IPS-11a (cell line): ENCODE measurements around the gene CFAP251.

Source experiments
- H3K4me3 ChIP-seq: one replicate; pipeline ENCODE4 v1.5.1; 2013; ENCODE audit warnings: low read depth, low read length, control low read depth

CFAP251 gene

GRCh38 chr12:121942145-121942718 lies 23.8 kb downstream of the CFAP251 start:
- H3K4me3 ChIP-seq: no peak overlapping the region

DNA sequence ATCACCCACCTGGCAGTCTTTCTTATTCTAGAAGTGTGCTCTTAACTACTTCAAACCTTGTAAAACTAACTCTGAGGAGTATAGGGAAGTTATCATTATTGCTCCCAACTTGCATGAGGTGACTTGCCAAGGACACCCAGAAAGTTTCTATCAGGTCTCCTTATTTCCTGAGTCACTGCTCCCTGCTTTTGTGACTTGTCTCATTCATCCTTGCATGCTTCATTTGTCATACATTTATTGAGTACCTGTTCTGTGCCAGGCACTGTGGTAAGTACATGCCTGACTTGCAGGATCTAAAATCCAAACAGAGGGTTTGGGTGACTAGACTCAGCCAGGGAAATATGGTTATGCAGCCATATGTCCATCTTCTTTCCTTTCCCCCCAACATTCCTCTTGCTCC lies 25.5 kb downstream of the CFAP251 start:
- no peak overlapping the region for H3K4me3 ChIP-seq

- H3K4me3 ChIP-seq: no peak overlapping the region
Measured at GRCh38 chr12:121946313-121947025, 28.1 kb downstream of the CFAP251 start.

DNA sequence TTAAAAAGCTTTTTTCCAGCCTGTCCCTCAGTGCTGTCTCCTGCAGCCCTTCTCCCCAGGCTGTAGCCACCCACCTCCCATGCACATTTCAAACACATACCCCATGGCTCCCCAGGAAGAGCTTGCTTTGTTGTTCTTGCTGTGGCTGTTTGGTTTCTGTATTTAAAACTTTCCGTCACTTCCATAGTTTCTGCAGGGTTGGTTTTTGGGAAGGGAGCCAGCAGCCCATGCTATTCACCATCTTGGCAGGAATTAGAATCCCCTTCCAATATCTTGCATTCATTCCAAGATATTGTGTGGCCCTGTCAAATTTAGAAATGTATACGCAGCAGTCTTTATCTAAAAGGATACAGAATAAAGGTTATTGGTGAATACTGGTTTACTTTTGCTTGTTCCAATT lies 29.6 kb downstream of the CFAP251 start:
- H3K4me3 ChIP-seq: no peak overlapping the region

- H3K4me3 ChIP-seq: no peak overlapping the region
Measured at GRCh38 chr12:121949648-121950397, 31.4 kb downstream of the CFAP251 start.

DNA sequence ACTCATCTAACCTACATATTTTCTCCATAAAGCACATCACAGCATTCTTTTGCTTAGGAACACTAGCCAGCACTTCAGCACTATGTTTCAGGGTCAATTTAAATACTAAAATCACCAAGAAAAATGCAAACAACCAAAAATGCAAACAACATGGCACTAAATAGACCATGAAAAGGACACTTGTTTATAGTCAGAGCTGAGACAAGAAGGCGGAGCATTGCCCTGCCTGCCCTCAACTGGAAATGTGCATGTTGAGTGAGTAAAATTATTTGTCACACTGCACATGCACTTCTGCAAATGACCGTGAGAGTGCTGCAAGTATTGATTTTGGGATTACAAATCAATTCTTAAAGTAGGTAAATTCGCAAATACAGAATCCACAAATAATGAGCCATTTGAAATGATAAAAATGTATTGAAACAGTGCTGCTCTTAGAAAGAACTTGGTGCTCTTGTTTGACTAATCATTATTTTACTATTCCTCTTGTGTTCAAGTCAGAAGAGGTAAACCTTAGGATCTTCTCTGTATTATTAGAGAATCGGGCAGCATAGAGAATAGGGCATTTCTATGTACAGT lies 34.8 kb downstream of the CFAP251 start:
- H3K4me3 ChIP-seq: no peak overlapping the region

DNA sequence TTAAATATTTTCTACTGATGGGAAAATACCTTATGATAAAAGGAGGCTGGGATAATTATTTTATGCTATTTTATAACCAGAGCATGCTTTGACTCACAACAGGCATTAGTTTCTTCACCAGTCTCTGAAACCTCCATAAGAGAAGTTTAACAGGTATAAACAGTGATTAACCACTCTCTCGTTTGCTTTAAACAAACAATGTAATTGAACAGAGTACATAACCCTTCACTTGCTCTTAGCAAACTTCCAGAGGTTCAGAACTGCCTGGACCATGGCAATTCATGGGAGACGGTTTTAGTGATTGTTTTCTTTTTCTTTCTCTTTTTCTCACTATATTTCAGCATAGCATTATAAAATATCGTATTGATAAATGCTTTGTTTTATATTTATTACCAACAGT lies 35.3 kb downstream of the CFAP251 start:
- no peak overlapping the region for H3K4me3 ChIP-seq

DNA sequence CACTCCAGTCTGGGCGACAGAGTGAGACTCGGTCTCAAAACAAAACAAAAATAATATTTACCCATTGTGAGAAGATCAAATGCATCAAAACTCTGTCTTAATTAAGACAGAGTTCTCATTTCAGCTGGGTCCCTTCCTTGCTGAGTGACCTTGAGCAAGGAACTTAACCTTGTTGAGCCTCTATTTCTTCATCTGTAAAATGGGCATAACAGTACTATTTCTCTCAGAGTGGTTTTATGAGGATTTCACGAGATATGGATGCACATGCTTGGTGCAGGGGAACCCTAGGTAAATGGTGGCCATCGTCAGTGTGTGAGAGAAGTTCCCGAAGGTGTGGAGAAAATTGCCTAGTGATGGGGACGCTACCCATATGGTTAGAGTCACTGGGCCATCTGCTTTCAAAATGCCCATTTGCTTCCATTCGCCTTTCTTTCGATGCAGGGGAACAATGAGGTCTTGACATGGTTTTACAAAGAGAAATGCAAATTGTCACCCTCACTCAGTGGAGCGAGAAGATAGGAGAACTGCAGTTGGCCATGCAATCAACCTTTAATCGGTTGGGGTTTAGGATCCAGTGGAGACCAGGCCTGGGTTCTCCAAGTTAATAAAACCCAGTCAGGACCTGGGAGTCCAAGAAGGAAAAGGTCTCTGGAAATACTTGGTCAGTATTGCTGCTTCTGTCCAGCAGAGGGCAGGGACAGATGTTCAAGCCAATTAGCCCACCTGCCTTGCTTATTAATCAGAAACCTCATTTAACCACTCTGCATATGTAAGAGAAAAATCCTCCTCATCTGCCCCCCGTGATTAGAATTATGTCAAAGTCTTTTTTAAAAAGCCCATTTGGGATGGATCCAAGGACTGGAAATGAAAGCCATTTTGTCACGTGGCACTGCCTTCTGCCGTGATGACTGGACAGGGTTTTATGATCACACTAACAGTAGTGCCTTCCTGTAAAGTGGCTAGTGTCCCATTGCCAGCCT lies 37.2 kb downstream of the CFAP251 start:
- no peak overlapping the region for H3K4me3 ChIP-seq

DNA sequence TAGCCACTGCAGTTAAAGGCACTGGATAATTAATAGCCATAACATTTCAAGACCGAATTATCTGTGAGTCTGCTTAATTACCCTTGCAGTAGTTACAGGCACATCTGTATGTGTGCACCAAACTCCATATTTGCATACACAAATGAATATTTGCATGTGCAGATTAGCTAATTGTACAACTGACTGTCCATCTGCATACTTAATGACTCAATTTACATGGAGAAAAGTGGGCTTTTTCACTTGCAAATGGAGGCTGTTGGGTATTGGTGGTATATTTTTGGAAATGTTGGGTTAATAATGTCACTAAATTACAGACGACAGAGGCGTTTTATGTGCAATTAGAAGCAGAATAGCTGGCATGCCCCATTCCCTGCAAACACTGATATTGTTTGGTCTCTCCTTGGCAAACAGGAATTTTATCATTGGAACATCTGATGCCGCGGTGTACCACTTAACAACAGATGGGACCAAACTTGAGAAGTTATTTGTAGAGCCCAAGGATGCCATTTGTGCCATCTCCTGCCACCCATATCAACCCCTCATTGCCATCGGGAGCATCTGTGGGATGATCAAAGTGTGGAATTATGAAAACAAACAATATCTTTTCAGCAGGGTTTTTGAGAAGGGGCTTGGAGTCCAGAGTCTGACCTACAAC lies 39.6 kb downstream of the CFAP251 start:
- no peak overlapping the region for H3K4me3 ChIP-seq

DNA sequence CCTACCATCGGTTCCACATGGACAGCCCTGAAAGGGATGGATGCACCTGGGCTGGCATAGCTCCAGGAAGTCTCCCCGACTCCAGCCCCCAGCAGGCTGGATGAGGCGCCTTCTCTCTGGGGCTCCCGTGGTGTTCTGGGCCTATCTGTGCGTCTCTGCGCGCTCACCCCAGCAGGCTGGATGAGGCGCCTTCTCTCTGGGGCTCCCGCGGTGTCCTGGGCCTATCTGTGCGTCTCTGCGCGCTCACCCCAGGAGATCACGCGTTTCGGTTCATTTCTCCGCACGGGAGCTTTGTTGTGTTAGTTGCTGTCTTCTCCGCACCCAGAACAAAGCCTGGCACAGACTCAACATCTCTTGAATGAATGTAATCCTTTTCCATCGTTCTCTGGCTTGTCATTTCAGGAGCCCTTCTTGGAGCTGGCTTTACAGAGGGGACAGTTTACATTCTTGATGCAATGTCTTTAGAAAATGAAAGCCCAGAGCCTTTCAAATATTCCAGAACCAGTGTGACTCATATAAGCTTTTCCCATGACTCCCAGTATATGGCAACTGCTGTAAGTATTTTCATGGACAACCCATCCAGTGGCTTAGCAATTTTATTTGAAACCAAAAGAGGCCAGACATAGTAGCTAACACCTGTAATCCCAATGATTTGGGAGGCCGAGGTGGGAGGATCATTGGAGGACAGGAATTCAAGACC lies 40.3 kb downstream of the CFAP251 start:
- H3K4me3 ChIP-seq: no peak overlapping the region

DNA sequence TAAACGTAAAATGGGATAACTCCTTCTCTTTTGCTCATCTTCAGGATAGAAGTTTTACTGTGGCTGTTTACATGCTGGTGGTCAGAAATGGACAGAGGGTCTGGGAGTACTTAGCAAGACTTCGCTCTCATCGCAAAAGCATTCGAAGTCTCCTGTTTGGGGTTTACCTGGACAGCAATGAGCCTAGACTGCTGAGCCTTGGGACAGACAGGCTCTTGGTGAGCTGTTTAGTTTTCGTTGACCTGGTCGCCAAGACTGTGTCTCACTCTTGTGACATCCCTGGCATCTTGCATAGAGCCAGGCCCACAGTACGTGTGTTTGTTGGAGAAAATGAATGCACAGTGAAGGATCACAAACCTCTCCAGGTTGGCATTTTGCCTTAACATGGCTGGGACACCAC lies 42.1 kb downstream of the CFAP251 start:
- no peak overlapping the region for H3K4me3 ChIP-seq

DNA sequence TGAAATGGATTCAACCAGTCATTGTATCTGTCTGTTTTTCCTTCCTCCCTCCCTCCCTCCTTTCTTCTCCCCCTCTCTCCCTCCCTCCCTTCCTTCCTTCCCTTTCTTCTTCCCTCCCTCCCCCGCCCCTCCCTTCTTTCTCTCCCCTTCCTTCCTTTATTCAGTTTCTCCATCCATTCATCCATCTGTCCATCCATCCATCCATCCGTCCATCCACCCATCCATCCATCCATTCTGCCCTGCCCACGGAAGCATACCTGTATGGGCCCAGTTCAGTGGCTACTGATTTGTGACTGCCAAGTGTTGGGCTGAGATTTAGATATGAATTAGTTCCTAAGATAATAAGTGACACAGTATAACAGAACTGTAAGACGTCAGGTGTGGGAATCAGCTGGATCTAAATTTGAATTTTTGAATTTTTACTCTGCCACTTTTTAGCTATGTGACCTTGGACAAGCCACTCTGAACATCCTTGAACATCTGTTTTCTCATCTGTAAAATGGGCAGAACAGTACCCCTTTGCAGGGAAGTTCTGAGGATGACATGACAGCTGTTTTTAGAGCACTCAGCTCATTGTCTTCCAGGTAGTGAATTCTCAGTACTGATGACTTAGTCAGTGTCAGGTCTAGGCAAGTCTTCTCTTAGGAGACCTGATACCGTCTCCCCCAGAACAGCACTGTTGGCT lies 42.9 kb downstream of the CFAP251 start:
- no peak overlapping the region for H3K4me3 ChIP-seq

- H3K4me3 ChIP-seq: no peak overlapping the region
Measured at GRCh38 chr12:121963341-121964018, 45.1 kb downstream of the CFAP251 start.

GRCh38 chr12:121964813-121965643 lies 46.6 kb downstream of the CFAP251 start:
- no peak overlapping the region for H3K4me3 ChIP-seq

DNA sequence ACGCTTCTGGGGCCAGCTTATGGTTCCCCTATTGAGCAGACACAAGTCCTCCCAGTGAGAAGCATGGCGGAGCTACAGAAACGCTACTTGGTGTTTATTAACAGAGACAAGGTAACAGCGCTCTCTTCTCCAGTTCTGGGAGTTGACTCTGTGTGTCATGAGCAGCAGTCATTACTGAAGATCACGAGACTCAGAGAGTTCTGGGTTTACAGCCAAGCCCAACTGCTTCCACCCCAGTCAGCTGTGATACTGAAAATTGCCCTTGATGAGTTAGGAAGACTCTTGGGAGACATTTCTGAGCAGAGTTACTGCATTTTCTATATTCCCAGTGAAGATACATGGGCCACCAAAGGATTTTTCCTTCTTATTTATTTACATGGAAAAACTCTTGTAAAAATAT lies 48.6 kb downstream of the CFAP251 start:
- H3K4me3 ChIP-seq: no peak overlapping the region

GRCh38 chr12:121968876-121969275 lies 50.5 kb downstream of the CFAP251 start:
- no peak overlapping the region for H3K4me3 ChIP-seq

- no peak overlapping the region for H3K4me3 ChIP-seq
Measured at GRCh38 chr12:121969726-121970125, 51.3 kb downstream of the CFAP251 start.
